ENCODE data around the gene SETDB2. TPM values are rescaled to one million over a fixed set of nuclear protein-coding genes. Genes with fewer than 3 reads are reported as not detected.

Gene SETDB2
- total RNA-seq, 1 donor = 11.0 TPM

DNA sequence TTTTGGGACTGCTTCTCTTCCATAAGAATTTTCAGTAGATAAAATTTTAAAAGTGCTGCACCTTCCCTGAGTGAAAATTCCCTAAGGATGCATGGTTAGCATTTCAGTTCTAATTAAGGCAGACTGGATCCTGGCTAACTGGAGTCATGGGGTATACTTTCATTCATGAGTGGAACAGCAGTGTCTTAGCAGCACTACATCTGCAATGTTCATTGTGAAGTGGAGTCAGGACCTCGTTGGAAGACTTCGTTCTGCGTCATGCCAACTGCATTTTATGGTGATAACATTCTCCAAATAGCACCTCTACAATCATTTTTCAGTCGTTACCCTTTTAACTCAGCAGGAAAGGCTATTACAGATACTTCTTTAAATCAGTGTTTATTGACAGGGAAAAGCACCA is 77.2 kb downstream of the SETDB2 start:
- TF ChIP-seq, protein P1, sequence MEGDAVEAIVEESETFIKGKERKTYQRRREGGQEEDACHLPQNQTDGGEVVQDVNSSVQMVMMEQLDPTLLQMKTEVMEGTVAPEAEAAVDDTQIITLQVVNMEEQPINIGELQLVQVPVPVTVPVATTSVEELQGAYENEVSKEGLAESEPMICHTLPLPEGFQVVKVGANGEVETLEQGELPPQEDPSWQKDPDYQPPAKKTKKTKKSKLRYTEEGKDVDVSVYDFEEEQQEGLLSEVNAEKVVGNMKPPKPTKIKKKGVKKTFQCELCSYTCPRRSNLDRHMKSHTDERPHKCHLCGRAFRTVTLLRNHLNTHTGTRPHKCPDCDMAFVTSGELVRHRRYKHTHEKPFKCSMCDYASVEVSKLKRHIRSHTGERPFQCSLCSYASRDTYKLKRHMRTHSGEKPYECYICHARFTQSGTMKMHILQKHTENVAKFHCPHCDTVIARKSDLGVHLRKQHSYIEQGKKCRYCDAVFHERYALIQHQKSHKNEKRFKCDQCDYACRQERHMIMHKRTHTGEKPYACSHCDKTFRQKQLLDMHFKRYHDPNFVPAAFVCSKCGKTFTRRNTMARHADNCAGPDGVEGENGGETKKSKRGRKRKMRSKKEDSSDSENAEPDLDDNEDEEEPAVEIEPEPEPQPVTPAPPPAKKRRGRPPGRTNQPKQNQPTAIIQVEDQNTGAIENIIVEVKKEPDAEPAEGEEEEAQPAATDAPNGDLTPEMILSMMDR (IDR thresholded peaks at IDR 0.05; ENCODE audit: insufficient read depth, low read length) = no peak
- no peak for DNase-seq (ENCODE audit: low read depth)
- no peak overlapping the region for H3K4me3 ChIP-seq (ENCODE audit: low read depth, low read length)

DNA sequence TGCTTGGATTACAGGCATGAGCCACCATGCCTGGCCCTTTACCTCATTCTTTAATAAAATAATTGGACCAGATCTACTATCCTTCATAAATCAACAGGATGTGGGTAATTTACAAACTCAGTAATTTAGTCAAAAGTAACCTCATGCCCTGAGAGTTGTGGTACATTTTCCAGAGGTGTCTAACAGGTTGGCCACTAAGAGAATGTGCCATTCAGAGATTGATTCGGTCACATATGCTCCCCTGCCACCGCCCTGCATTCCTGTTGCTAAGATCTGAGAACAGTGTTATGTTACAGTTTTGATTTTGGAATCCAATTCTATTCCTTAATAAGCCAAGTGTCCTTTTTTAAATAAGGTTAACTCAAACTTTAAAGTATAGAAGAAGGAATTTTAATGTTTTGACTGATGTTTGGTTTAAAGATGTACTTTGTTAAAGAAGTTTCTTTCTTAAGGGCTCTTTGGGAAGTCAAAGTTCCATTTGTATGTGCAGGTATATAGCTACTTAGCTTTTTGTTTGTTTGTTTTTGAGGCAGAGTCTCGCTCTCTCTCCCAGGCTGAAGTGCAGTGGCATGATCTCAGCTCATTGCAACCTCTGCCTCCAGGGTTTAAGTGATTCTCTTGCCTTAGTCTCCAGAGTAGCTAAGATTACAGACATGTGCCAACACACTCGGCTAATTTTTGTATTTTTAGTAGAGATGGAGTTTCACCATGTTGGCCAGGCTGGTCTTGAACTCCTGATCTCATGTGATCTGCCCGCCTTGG is 80.8 kb downstream of the SETDB2 start:
- TF ChIP-seq, protein P1 (IDR thresholded peaks at IDR 0.05; ENCODE audit: insufficient read depth, low read length) = no peak
- no peak overlapping the region for H3K4me3 ChIP-seq (ENCODE audit: low read depth, low read length)
- no peak for DNase-seq (ENCODE audit: low read depth)

DNA sequence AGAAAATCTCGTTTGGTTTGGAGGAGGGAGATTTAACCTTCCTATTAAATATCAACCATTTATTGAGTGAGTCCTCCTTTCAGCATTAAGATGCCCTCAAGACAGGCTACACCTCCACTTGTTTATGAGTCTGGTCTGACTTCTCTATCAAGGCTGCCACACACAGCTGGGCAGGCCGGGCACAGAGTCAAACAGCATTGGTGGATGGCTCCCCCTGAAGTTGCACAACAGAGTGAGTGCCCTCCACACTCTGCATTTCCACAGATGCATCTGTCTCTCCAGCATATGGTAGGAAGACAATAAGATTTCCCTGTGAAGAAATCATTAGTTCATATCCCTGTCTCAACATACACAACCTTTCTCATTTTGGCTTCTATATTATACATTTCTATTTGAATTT is 83.0 kb downstream of the SETDB2 start:
- H3K4me3 ChIP-seq (ENCODE audit: low read depth, low read length) = no peak overlapping the region
- TF ChIP-seq, protein P1 (IDR thresholded peaks at IDR 0.05; ENCODE audit: insufficient read depth, low read length) = no peak
- no peak for DNase-seq (ENCODE audit: low read depth)

DNA sequence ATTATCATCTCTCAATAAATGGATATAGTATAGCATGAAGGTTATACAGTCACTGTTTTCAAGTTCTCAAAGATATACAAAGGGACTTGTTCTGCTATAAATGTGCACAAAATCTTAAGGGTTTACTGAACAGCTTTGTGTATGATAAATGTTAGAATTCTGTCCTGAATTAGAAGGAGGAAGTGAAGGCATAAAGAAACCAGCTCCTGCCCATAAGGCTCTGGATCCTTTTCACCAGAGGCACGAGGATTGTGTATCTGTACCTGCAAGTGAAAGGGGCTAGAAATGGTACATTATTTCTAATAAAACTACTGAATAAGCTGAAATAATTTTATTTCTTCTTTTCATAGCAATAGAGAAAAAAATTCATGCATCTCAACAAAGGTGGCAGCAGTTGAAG is 84.1 kb downstream of the SETDB2 start:
- TF ChIP-seq, protein P1 (IDR thresholded peaks at IDR 0.05; ENCODE audit: insufficient read depth, low read length) = no peak
- H3K4me3 ChIP-seq (ENCODE audit: low read depth, low read length) = no peak overlapping the region
- no peak for DNase-seq (ENCODE audit: low read depth)

DNA sequence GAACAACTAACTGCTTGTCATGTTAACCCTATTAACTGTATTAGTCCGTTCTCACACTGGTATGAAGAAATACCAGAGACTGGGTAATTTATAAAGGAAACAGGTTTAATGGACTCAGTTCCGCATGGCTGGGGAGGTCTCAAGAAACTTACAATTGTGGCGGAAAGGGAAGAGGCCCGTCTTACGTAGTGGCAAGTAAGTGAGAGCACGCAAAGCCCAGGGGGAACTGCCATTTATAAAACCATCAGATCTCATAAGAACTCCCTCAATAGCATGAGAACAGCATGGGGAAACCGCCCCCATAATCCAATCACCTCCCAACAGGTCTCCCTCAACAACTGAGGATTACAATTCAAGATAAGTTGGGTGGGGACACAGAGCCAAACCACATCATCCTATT is 86.4 kb downstream of the SETDB2 start:
- H3K4me3 ChIP-seq (ENCODE audit: low read depth, low read length) = no peak overlapping the region
- DNase-seq (ENCODE audit: low read depth) = no peak
- TF ChIP-seq, protein P1 (IDR thresholded peaks at IDR 0.05; ENCODE audit: insufficient read depth, low read length) = no peak

DNA sequence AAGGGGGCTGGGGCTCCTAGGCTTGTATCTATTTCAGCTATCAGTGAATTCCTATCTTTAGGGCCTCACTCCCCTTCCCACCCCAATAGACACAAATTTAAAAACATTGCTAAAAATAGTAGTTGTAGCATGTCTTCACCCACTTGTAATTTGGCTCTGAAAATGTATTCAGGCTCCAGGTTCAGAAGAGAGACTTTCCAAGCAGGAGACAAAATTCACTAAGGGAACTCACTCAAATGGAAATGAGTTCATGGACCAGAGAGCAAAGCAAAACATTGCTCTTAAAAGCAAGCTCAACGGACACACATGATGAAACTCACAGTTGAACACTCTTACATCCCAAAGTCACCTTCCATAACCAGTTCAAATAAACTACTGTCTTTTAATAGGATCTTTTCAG is 88.5 kb downstream of the SETDB2 start:
- DNase-seq (ENCODE audit: low read depth) = no peak
- H3K4me3 ChIP-seq (ENCODE audit: low read depth, low read length) = no peak overlapping the region
- TF ChIP-seq, protein P1 (IDR thresholded peaks at IDR 0.05; ENCODE audit: insufficient read depth, low read length) = no peak

DNA sequence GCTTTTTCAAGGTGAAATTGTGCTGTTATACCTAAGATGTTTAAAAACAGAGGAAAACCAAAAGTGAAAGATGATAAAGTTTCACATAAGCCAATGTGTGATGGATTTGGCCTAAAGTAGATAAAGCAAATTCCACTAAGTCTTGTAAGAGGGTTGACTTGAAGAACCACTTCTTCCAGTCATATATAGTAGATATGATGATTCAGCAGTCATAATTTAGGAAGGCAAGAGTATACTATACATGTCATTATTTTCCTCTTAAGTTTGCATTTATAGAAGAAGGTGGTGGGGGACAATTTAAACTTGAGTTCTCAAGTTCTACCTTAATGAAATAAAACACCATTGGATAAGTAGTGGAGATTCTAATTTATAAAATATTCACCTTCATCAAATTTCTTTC is 88.9 kb downstream of the SETDB2 start:
- TF ChIP-seq, protein P1 (IDR thresholded peaks at IDR 0.05; ENCODE audit: insufficient read depth, low read length) = no peak
- DNase-seq (ENCODE audit: low read depth) = no peak
- no peak overlapping the region for H3K4me3 ChIP-seq (ENCODE audit: low read depth, low read length)

All from fibroblast of the aortic adventitia (primary cell).